Muscle layer of duodenum (tissue), 2 donors: ENCODE measurements around the gene MLANA.

Experiments used
- H3K27ac ChIP-seq: one replicate; pipeline ENCODE4 v1.7.0; 2013; ENCODE audit warnings: mild to moderate bottlenecking, low read length
- H3K27me3 ChIP-seq: one replicate; pipeline ENCODE4 v1.7.0; 2013; ENCODE audit warnings: low read depth, mild to moderate bottlenecking, control low read depth, low read length
- H3K36me3 ChIP-seq, 2 donors: one replicate each; pipeline ENCODE4 v1.7.0; 2013; ENCODE audit warnings: low read length in 2 of 2, control low read depth in 1 of 2, mild to moderate bottlenecking in 1 of 2; ENCODE audit not compliant: insufficient read depth in 2 of 2, control insufficient read depth in 1 of 2
- H3K4me1 ChIP-seq, 2 donors: one replicate each; pipeline ENCODE4 v1.7.0; 2013; ENCODE audit warnings: low read length in 2 of 2, mild to moderate bottlenecking in 2 of 2, control low read depth in 1 of 2, moderate library complexity in 1 of 2; ENCODE audit not compliant: insufficient read depth in 2 of 2, control insufficient read depth in 1 of 2
- H3K4me3 ChIP-seq, 2 donors: one replicate each; pipeline ENCODE4 v1.7.0; 2013; ENCODE audit warnings: low read length in 2 of 2, low read depth in 1 of 2, mild to moderate bottlenecking in 1 of 2
- H3K9me3 ChIP-seq, 2 donors: one replicate each; pipeline ENCODE4 v1.7.0; 2013; ENCODE audit warnings: low read length in 2 of 2, control low read depth in 1 of 2, mild to moderate bottlenecking in 1 of 2; ENCODE audit not compliant: control insufficient read depth in 1 of 2
- donor health status: healthy.

MLANA gene

DNA sequence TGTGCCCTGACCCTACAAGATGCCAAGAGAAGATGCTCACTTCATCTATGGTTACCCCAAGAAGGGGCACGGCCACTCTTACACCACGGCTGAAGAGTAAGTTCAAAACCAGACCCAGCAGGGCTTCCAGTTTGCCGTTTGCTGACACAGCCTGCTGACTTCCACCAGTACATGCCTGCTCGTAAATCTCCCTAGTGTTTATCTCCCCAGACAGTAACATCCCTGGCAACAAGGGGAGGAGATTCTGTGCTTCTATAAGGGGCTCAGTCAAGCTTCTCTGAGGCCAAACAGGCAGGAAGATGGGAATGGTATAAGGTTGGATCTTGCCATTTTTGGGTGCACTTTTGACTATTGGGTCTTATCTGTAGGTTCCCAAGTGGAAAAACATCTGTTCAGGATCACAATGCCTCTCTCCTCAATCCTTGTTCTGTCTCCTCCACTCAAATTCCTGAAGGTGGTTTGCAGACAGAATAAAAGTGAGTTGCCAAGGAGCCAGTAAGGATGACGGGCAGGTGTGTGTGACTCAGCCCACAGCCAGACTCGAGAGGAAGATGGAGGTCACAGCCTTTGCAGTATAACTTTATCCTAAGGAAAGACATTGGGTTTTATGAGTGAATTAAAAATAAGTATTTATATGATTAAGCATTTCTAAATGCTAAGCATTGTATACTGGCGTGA, 1.9 kb downstream of the MLANA start:
- H3K27me3 ChIP-seq = no peaks in the 10 kb centered on the region
- peaks cover 5 to 12% of the 10 kb centered on the region in 2 donors for H3K36me3 ChIP-seq
- no peaks in the 10 kb centered on the region for H3K4me1 ChIP-seq
- H3K27ac ChIP-seq = no peak overlapping the region
- H3K9me3 ChIP-seq = no peaks in the 10 kb centered on the region
- no peak overlapping the region for H3K4me3 ChIP-seq

DNA sequence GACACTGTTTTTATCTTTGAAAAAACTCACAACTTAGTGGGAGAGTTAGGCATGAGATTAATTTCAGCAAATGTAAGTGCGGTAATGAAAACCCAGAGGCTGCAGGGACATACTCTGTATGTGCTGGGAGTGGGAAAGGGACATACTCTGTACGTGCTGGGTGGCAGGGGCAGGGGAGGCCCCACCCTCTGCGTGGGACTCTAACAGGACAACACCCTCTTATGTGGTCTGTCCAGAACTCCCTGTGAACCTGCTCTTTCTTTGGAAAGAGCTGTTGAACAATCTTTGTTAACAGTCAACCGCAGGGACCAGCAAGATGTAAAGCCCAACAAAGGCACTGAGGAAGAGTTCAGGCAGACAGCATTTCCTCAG, 2.4 kb downstream of the MLANA start:
- Histone ChIP-seq H3K4me3 (no peak overlapping the region), H3K36me3 (peaks cover 5 to 15% of the 10 kb centered on the region in 2 donors), H3K9me3 (no peaks in the 10 kb centered on the region), H3K27me3 (no peaks in the 10 kb centered on the region), H3K4me1 (no peaks in the 10 kb centered on the region), H3K27ac (no peak overlapping the region)

DNA sequence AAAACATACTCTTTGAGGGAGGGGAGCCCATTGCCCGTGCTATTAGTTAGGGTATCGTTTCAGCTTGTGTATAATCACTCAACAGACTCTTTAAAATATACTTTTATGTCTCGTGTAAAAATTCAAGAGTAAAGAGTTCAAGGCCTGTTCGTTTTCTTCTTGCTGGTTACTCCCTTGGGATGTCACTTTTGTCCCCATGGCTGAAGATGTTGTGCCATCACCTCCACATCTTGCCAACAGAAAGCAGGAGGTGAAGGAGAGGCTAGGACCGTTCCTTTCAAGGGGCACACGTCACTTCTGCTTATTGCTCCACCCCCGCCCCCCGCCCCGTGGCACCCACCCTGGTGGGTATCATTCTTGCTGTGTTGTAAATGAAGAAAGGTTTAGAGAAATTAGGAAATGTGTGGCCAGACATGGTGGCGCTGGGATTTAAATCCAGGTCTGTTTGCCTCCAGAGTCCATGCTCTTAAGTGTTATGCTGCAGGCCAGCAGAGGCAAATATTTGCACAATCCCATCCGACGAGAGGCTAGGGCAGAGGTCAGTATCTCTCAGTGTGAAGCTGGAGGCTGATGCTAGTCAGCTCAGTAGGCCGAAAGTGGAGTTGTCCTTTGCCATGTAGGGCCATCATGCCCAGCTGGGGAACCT, 3.0 kb downstream of the MLANA start:
- H3K27me3 ChIP-seq = no peaks in the 10 kb centered on the region
- no peaks in the 10 kb centered on the region for H3K9me3 ChIP-seq
- H3K4me3 ChIP-seq = no peak overlapping the region
- no peak overlapping the region for H3K27ac ChIP-seq
- H3K4me1 ChIP-seq = no peaks in the 10 kb centered on the region
- H3K36me3 ChIP-seq = peaks cover 5 to 21% of the 10 kb centered on the region in 2 donors

DNA sequence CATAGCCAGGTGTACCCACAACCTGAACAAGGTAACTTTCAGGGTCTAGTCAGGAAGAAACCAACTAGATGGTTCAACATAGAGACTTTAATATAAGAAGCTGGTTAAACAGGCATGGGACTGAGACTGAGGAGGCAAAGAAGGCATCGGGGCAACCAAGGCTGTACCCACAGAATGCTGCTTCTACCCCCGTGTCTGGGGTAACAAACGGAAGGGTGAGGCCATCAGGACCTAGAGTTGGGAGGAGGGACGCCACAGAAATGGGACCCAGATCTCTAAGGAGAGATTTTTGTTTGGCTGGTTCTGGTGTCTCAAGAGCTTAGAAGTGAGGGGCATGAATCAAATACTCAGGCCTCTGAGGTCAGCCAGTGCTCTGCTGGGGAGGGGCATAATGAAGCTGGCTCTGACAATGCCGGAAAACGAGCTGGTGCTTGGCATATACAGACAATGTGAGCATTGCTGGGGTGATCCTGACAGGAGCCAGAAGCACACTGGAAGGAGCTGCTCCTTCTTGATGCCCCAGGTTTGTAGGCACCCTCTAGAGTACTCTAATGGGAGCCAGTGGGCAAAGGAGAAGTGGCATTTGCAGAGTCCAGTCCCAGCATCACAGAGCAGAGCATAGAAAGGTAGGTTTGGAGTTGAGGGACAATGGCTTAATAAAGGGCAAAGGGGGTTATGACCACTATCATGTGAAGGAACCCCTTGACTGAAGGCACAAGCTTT, 3.7 kb downstream of the MLANA start:
- no peaks in the 10 kb centered on the region for H3K9me3 ChIP-seq
- no peak overlapping the region for H3K27ac ChIP-seq
- H3K36me3 ChIP-seq = peaks cover 11 to 23% of the 10 kb centered on the region in 2 donors
- no peaks in the 10 kb centered on the region for H3K4me1 ChIP-seq
- H3K27me3 ChIP-seq = no peaks in the 10 kb centered on the region
- H3K4me3 ChIP-seq = no peak overlapping the region

DNA sequence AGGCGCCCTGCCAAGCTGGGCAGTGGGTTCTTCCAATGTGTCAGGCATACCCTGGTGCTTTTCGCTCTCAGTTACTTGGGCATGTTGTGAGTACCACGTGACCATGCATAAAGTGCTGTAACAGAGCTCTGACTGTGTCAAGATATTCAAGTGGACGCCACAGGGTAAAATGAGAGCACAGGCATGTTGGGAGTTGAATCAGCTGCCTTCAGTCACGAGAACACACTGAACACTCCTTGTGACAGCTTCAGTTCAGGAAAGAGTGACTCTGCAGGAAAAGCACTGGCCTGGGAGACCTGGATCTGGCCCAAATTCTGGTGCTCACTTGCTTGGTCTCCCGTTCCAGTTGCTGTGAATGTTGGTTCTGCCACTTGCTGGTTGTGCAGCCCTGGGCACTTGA, 5.1 kb downstream of the MLANA start:
- Histone ChIP-seq H3K4me3 (no peak overlapping the region), H3K4me1 (no peaks in the 10 kb centered on the region), H3K27ac (no peak overlapping the region), H3K9me3 (no peaks in the 10 kb centered on the region), H3K27me3 (no peaks in the 10 kb centered on the region), H3K36me3 (peaks cover 13 to 23% of the 10 kb centered on the region in 2 donors)

DNA sequence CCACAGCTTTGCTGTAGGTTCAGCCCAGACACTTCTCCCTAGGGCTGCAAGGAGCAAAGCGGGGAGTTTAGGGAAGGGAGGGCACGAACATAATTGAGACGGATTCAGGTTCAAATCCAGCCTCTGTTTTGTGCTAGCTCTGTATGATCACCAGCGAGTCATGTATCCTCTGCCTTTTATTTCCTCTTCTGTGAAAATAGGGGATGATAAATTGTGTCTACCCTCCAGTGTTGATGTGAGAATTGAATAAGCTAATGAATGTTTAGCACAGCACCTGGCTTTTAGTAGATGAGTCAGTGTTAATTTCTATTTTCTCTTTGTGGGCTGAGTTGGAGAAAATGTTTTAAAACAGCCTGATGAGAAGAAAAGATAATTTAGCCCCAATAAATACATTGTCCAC, 6.2 kb downstream of the MLANA start:
- H3K4me3 ChIP-seq = no peak overlapping the region
- H3K27me3 ChIP-seq = no peaks in the 10 kb centered on the region
- peaks cover 13 to 23% of the 10 kb centered on the region in 2 donors for H3K36me3 ChIP-seq
- H3K27ac ChIP-seq = no peak overlapping the region
- no peaks in the 10 kb centered on the region for H3K9me3 ChIP-seq
- no peaks in the 10 kb centered on the region for H3K4me1 ChIP-seq

DNA sequence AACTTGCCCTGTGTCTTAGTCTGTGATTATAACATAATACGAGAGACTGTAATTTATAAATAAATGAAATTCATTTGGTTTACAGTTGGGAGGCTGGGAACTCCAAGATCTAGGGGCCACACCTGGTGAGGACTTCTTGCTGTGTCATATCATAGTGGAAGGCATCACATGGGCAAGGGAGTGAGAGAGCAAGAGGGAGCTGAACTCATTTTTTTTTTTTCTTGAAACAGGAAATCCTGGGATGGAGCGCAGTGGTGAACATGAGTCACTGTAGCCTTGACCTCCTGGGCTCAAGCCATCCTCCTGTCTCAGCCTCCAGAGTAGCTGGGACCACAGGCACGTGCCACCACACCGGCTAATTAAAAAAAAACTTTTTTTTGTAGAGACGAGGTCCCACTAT, 7.2 kb downstream of the MLANA start:
- Histone ChIP-seq H3K27me3 (no peaks in the 10 kb centered on the region), H3K4me1 (no peaks in the 10 kb centered on the region), H3K36me3 (peaks cover 13 to 23% of the 10 kb centered on the region in 2 donors), H3K27ac (no peak overlapping the region), H3K4me3 (no peak overlapping the region), H3K9me3 (no peaks in the 10 kb centered on the region)

DNA sequence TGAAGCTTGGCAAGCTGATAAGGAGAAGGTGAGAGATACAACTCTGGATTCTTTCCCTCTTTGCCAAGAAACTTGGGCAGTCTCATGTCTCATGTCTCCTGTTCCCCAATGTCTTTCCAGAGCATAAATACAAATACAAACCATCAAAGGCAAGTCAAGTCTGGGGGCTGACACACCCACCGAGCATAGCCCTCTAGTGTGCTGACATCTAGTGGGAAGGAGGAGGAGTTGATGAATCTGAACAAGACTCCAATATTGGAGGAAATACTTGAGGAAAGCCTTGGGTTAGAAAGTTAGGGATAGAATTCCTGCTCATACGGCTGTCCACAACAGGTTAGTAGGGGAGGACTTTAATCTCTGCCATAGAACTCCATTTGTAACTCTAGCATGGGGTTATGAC, 8.6 kb downstream of the MLANA start:
- Histone ChIP-seq H3K27ac (no peak overlapping the region), H3K4me1 (no peaks in the 10 kb centered on the region), H3K9me3 (no peaks in the 10 kb centered on the region), H3K27me3 (no peaks in the 10 kb centered on the region), H3K4me3 (no peak overlapping the region), H3K36me3 (peaks cover 17 to 23% of the 10 kb centered on the region in 2 donors)

DNA sequence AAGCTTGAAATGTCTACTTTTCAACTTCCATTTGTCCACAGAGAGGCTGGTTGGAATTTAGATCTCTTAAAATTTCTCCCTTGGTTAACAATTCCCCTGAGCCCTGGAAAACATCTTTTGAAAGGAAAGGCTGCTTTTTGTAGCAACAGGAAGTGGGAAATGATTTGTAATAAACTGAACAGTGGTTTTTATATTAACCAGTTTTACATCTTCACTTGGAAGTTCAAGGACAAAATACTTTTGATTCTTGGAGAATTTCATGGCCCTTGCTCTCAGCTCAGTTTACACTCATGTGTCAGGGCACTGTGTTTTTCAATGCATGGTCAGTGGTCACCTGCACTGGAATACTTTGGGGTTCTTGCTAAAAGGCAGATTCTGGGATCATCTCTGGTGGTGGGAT, 9.9 kb downstream of the MLANA start:
- Histone ChIP-seq H3K36me3 (peaks cover 17 to 24% of the 10 kb centered on the region in 2 donors), H3K9me3 (no peaks in the 10 kb centered on the region), H3K4me3 (no peak overlapping the region), H3K27ac (no peak overlapping the region), H3K4me1 (no peaks in the 10 kb centered on the region), H3K27me3 (no peaks in the 10 kb centered on the region)

DNA sequence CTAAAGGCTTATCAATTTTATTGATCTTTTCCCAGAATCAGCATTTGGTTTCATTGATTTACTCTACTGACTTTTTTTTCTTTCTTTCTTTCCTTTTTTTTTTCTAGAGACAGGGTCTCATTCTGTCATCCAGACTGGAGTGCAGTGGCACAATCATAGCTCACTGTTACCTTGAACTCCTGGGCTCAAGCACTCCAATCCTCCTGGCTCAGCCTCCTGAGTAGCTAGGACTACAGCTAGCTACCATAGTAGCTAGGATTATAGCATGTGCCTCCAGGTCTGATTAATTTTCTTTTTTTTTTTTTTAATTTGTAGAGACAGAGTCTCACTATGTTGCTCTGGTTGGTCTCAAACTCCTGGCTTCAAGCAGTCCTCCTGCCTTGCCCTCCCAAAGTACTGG, 11.7 kb downstream of the MLANA start:
- no peaks in the 10 kb centered on the region for H3K9me3 ChIP-seq
- no peak overlapping the region for H3K27ac ChIP-seq
- no peaks in the 10 kb centered on the region for H3K4me1 ChIP-seq
- H3K36me3 ChIP-seq = peaks cover 12 to 16% of the 10 kb centered on the region in 2 donors
- H3K27me3 ChIP-seq = no peaks in the 10 kb centered on the region
- no peak overlapping the region for H3K4me3 ChIP-seq

DNA sequence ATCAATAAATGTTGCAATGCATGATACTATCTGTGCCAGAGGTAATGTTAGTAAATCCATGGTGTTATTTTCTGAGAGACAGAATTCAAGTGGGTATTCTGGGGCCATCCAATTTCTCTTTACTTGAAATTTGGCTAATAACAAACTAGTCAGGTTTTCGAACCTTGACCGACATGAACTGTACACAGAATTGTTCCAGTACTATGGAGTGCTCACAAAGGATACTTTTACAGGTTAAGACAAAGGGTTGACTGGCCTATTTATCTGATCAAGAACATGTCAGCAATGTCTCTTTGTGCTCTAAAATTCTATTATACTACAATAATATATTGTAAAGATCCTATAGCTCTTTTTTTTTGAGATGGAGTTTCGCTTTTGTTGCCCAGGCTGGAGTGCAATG, 18.2 kb downstream of the MLANA start:
- H3K4me3 ChIP-seq = no peak overlapping the region
- no peaks in the 10 kb centered on the region for H3K27me3 ChIP-seq
- no peaks in the 10 kb centered on the region for H3K9me3 ChIP-seq
- H3K27ac ChIP-seq = no peak overlapping the region
- peaks cover 0 to 10% of the 10 kb centered on the region in 2 donors for H3K36me3 ChIP-seq
- no peaks in the 10 kb centered on the region for H3K4me1 ChIP-seq
